HTERT RPE-1 (cell line): Measurements from ENCODE around the gene KIF16B.
"Not testable (repeated sequence)": the region's sequence is repeated elsewhere in the genome, so short reads cannot be mapped to it uniquely, and the experiment has no call there.

ENCODE experiments used
- in situ Hi-C: fragments of 300-500 bp; cut with MboI; formaldehyde crosslinking; loops from 4 replicates; pipeline ENCODE4 v1.14.3; 2020; ENCODE audit warnings: low sequenced_read_pairs

The KIF16B gene

GRCh38 chr20:16439540-16439939 lies 133.7 kb downstream of the KIF16B start:
- in situ Hi-C loops, result not testable (repeated sequence)

GRCh38 chr20:16438100-16438499 lies 135.1 kb downstream of the KIF16B start:
- in situ Hi-C loops, result no loop called here

DNA sequence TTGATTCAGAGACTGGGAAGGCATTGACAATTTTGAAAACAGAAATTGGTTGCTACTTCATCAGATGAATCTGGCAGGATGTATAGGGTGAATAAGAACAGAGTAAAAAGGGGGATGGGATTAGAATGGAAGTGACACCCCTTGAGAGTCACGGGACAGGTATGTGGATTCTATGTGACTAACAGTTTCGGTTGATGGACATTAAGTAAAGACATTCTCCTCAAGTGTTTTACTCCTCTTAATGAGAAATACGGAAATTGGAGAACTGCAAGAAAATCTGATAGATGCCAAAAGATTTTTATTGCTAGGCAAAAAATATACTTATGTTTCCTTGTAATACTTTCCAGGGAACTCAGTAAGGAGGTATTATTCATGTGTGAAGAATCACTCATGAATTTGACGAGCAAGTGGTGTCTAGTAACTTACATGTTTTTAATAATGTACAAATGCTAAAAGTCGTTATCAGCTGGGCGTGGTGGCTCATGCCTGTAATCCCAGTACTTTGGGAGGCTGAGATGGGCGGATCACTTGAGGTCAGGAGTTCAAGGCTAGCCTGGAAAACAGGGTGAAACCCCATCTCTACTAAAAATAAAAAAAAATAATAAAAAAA lies 135.8 kb downstream of the KIF16B start:
- in situ Hi-C loops, result no loop called here

GRCh38 chr20:16434062-16434664 lies 139.1 kb downstream of the KIF16B start:
- in situ Hi-C loops, result no loop called here

GRCh38 chr20:16433293-16433580 lies 140.0 kb downstream of the KIF16B start:
- in situ Hi-C loops, result no loop called here

GRCh38 chr20:16432466-16433292 lies 140.6 kb downstream of the KIF16B start:
- in situ Hi-C loops, result no loop called here

GRCh38 chr20:16428112-16428511 lies 145.1 kb downstream of the KIF16B start:
- in situ Hi-C loops, result no loop called here

- in situ Hi-C loops, result no loop called here
Observed at GRCh38 chr20:16427571-16427970, 145.7 kb downstream of the KIF16B start.

DNA sequence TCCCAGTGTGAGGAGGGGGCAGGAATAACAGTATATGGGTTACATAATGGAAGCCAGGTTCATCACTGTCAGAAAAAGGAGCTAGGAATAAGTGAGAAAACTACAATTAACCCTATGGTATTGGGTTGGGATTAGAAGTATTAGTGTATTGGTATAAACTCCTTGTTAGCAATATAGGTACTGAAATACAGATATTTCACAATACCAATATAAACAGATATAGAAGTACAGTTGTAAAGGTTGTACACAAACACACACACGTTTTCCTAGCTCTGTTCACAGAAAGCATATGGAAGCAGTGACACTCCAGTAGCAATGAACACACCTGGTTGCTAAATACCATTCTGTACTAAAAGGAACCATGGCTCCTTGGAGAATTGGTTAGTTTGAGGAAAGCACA lies 148.5 kb downstream of the KIF16B start:
- in situ Hi-C loops, result no loop called here

- in situ Hi-C loops, result no loop called here
Observed at GRCh38 chr20:16423311-16424212, 149.7 kb downstream of the KIF16B start.

- in situ Hi-C loops, result no loop called here
Observed at GRCh38 chr20:16419138-16419715, 154.0 kb downstream of the KIF16B start.

DNA sequence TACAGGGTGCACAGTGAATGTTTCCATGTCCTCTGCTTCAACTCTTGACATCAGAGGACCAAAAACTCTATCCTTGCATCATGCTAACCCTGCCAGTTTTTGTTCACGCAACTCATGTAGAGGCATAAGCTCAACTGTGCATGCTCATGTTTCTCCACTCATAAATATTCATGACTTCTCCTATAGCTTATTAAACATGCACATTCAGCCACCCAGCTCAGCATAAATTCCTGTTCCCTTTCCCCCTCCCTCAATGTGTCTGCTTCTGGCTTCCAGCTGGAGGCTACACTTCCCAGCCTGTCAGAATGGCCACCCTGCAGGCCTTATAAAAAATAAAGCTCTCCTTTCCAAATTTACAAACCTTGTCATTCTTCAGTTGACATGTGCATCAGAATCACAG lies 154.6 kb downstream of the KIF16B start:
- in situ Hi-C loops, result no loop called here

- in situ Hi-C loops, result no loop called here
Observed at GRCh38 chr20:16417001-16417400, 156.2 kb downstream of the KIF16B start.

DNA sequence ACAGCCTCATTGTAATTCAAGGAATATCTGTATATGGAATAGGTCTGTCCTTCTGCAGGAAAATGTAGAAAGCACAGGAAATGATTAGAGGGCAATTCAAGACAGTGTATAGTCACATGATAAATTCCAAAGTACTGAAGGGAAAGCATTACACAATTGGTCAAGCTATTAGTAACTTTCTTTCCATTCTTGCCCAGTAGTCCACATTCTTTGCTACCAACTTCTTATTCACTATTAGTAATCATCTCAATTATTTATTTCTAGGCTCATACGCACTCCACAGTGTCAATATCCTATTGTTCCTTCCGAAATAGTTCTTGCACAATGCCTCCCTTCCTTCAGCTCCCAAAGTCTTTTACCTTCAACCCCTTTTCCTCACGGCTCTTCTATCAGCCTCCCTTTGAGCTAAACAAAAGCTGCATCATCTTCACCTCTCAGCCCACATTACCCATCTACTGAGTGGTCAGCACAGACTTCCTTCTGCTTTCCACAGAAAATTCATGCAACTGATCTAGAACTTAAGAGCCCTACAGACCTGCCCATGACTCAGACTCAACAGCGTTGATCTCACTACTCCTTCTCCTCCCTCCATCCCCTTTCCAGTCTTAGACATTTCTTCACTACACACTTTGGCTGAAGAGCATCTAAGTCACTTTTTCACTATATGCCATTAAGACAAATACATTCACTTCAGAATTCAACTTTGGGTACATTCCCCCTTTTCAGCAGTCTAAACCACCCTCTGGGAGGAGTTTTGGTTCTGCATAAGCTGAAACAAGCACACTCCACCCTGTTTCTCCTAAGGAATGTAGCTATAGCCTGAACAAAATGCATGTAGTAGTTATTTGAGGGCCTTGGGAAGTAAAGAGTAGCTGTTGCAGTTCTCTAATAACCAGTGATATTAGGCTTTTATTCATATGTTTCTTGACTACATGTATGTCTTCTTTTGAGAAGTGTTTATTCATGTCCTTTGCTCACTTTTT lies 157.9 kb downstream of the KIF16B start:
- in situ Hi-C loops, result no loop called here

DNA sequence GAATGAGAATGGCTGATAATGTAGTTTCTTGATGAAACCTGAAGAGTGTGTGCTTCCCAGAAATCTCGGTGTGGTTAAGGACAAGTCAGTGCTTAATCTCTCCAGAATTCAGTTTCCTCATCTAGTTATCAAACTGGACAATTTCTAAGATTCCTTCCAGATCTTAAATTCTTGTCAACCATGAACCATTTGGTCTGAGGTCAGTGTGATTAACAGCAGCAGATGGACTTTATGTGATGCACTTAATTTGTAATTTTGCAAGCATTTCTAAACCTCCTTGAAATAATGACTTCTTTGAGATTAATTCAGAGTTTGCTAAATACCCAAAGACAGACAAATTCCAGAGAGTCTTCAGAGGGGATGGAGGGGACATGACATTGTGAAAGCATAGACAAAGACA lies 160.3 kb downstream of the KIF16B start:
- in situ Hi-C loops, result no loop called here

- in situ Hi-C loops, result no loop called here
Observed at GRCh38 chr20:16411361-16411760, 161.9 kb downstream of the KIF16B start.

DNA sequence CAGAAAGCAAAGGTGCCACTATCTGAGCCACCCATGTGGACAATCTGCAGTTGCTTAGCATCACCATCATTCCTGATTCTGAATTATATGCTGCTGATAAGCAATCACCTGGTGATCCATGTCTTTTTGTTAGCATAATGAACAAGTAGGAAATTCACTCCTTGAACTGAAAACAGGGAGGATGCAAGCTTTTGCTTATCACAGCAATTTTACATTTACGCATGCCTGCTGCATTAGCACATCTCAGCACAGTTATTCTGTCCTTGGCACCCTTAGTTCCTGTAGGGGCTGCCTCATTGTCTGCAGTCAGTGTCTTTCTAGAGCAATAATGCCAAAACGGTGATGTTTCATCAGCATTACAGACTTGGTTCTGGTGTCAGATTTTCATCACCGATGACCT lies 162.6 kb downstream of the KIF16B start:
- in situ Hi-C loops, result no loop called here

DNA sequence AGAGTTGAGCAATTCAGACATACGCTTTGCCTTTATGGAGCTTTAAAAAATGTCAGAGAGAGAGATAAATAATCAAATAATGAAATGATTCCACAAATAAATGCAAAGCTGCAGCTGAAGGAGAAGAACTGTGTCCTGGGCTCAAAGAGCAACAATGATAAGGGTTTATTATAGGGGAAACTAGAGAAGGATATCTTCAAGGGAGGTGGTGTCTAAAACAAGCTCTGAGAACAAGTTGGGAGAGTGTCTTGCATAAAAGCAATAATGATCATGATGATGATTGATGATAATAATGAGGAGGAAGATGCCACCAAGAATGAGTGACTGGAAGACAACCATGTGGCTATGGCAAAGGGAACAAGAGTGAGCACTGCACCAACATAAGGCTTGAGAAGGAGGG lies 164.3 kb downstream of the KIF16B start:
- in situ Hi-C loops, result no loop called here

GRCh38 chr20:16407251-16408067 lies 165.8 kb downstream of the KIF16B start:
- in situ Hi-C loops, result no loop called here
